Endothelial cell of umbilical vein (primary cell): ENCODE data around the gene SPEN. TPM values are rescaled to one million over a fixed set of nuclear protein-coding genes. Genes with fewer than 3 reads are reported as not detected.

ENCODE experiments used
- BruUV-seq: library from RNA; stranded (reverse); fragments of 400-500 nt; replicated peaks from 2 replicates; lab custom pipeline; 2021; lab: Mats Ljungman, UMichigan
- CTCF ChIA-PET: fragments of 300-600, 350-600 bp; sonication (Branson Sonifier 250); formaldehyde crosslinking; loops from one replicate; lab custom pipeline; 2021; ENCODE audit warnings: antibody characterized with exemption, inconsistent platforms; lab: Charles Lee
- POLR2A ChIA-PET: fragments of 300-600, 350-600 bp; sonication (Branson Sonifier 250); formaldehyde crosslinking; loops from one replicate; lab custom pipeline; 2021; ENCODE audit warnings: antibody characterized with exemption, inconsistent platforms; lab: Charles Lee
- DNase-seq: peaks from one replicate; pipeline ENCODE4 v3.0.0-alpha.2; 2011; ENCODE audit warnings: low read depth, low spot score
- FAIRE-seq: peaks from 2 replicates; lab custom pipeline; 2011; peaks lifted over from hg19 to GRCh38; lab: Jason Lieb, UNC
- H2AFZ ChIP-seq: 2 replicates; pipeline ENCODE4 v1.6.0; 2012; ENCODE audit warnings: low read depth, low read length, control low read depth, inconsistent platforms
- H3K27ac ChIP-seq: 2 replicates; pipeline ENCODE4 v1.5.1; 2011; ENCODE audit warnings: low read depth, mild to moderate bottlenecking, control low read depth, low read length, moderate library complexity; ENCODE audit not compliant: insufficient read depth
- H3K27me3 ChIP-seq, 2 experiments: 2 replicates each; pipeline versions ENCODE4 v1.6.0 to v1.6.1; 2011; ENCODE audit warnings: low read length in 2 of 2, mixed read lengths in 1 of 2; ENCODE audit not compliant: control insufficient read depth in 2 of 2, insufficient read depth in 2 of 2
- H3K36me3 ChIP-seq, 2 experiments: 2 replicates in 1 of 2; 3 replicates in 1 of 2; pipeline ENCODE4 v1.5.1; 2011; ENCODE audit warnings: low read length in 2 of 2, mild to moderate bottlenecking in 1 of 2, moderate library complexity in 1 of 2; ENCODE audit not compliant: control insufficient read depth in 2 of 2, insufficient read depth in 2 of 2; ENCODE audit errors: extremely low read depth in 1 of 2
- H3K4me1 ChIP-seq: 3 replicates; pipeline ENCODE4 v1.5.1; 2011; ENCODE audit warnings: mild to moderate bottlenecking, low read length; ENCODE audit not compliant: control insufficient read depth, insufficient read depth; ENCODE audit errors: extremely low read depth
- H3K4me2 ChIP-seq: 2 replicates; pipeline ENCODE4 v1.6.1; 2011; ENCODE audit warnings: low read length, control low read depth, mixed read lengths; ENCODE audit not compliant: insufficient read depth
- H3K4me3 ChIP-seq, 3 experiments: fragments of 200-600 bp in 1 of 3; sonication (generic), shearing (Covaris generic) in 1 of 3; replicated peaks in 1 of 3; 2 replicates each; pipeline ENCODE4 v1.5.1; 2011 to 2016; ENCODE audit warnings: control low read depth in 3 of 3, low read length in 3 of 3, mild to moderate bottlenecking in 2 of 3, inconsistent platforms in 1 of 3, low read depth in 1 of 3, moderate library complexity in 1 of 3; ENCODE audit not compliant: insufficient read depth in 1 of 3
- H3K79me2 ChIP-seq: 2 replicates; pipeline ENCODE4 v1.6.0; 2012; ENCODE audit warnings: low read length, inconsistent platforms; ENCODE audit not compliant: control insufficient read depth, insufficient read depth
- H3K9ac ChIP-seq: replicated peaks from 2 replicates; pipeline ENCODE3; 2011; ENCODE audit warnings: low read length, control low read depth; ENCODE audit not compliant: insufficient read depth; ENCODE audit errors: extremely low read depth
- H3K9me1 ChIP-seq: replicated peaks from 3 replicates; pipeline ENCODE4 v1.6.0; 2011; ENCODE audit warnings: mild to moderate bottlenecking, low read length; ENCODE audit not compliant: control insufficient read depth, insufficient read depth; ENCODE audit errors: extremely low read depth
- H3K9me3 ChIP-seq: replicated peaks from 2 replicates; pipeline ENCODE4 v1.5.1; 2012; ENCODE audit warnings: low read length, inconsistent platforms; ENCODE audit not compliant: control insufficient read depth, insufficient read depth
- H4K20me1 ChIP-seq: replicated peaks from 2 replicates; pipeline ENCODE3; 2011; ENCODE audit warnings: mild to moderate bottlenecking, low read length; ENCODE audit not compliant: control insufficient read depth, insufficient read depth; ENCODE audit errors: extremely low read depth
- EZH2 ChIP-seq: IDR thresholded peaks from 2 replicates; pipeline ENCODE4 v1.6.1; 2012; ENCODE audit warnings: borderline replicate concordance, low read depth, mild to moderate bottlenecking, moderate library complexity, low read length, inconsistent platforms; ENCODE audit not compliant: severe bottlenecking
- FOS ChIP-seq: IDR thresholded peaks from 2 replicates; pipeline ENCODE4 v1.6.1; 2011; ENCODE audit warnings: mild to moderate bottlenecking, low read length, moderate library complexity, borderline replicate concordance; ENCODE audit not compliant: insufficient read depth
- GATA2 ChIP-seq: IDR thresholded peaks from 2 replicates; pipeline ENCODE4 v1.7.0; 2011; ENCODE audit warnings: low read depth, mild to moderate bottlenecking, moderate library complexity, mixed read lengths, low read length; ENCODE audit not compliant: insufficient read length, insufficient read depth
- JUN ChIP-seq: IDR thresholded peaks from 2 replicates; pipeline ENCODE4 v1.6.1; 2011; ENCODE audit warnings: borderline replicate concordance, low read depth; ENCODE audit not compliant: insufficient read length, insufficient read depth
- MYC ChIP-seq: IDR thresholded peaks from one replicate; pipeline ENCODE4 v1.6.1; 2011; ENCODE audit warnings: mild to moderate bottlenecking, low read depth, low read length
- POLR2A ChIP-seq: IDR thresholded peaks from 2 replicates; pipeline ENCODE4 v1.6.1; 2012; ENCODE audit warnings: low read depth, mild to moderate bottlenecking, control low read depth, low read length
- POLR2AphosphoS5 ChIP-seq: IDR thresholded peaks from 2 replicates; pipeline ENCODE4 v1.6.1; 2012; ENCODE audit warnings: low read depth, mild to moderate bottlenecking, control low read depth, low read length, moderate library complexity; ENCODE audit not compliant: insufficient read depth
- dilution Hi-C: fragments of 300-500 bp; cut with MboI; formaldehyde crosslinking; loops from one replicate; pipeline ENCODE4 v1.15.0; 2019; ENCODE audit warnings: low sequenced_read_pairs; ENCODE audit not compliant: extremely low pct_ligation_motif_present
- intact Hi-C: fragments of 100-400 bp; cut with micrococcal nuclease; formaldehyde crosslinking; loops from one replicate; pipeline ENCODE4 v1.10.0; 2022
- polyA plus RNA-seq, 4 experiments: library from polyadenylated mRNA; depleted of rRNA in 3 of 4; stranded (reverse) in 3 of 4; unstranded in 1 of 4; fragments of >200 nt; gene quantifications; 2 replicates each; pipeline versions ENCODE4 v1.2.1 to v1.2.3, GENCODE V29; 2011 to 2012; ENCODE audit warnings: missing spikeins in 1 of 4
- total RNA-seq: library from RNA; stranded (reverse); gene quantifications from 2 replicates; pipeline ENCODE4 v1.2.3, GENCODE V29; 2021
- TF ChIP-seq, protein P1 (sequence below), 2 donors: IDR thresholded peaks; 1 replicate in 1 of 2; 2 replicates in 1 of 2; pipeline ENCODE4 v1.5.1; 2011; ENCODE audit warnings: low read length in 2 of 2, mild to moderate bottlenecking in 2 of 2, moderate library complexity in 2 of 2, control low read depth in 1 of 2, inconsistent platforms in 1 of 2, low read depth in 1 of 2; ENCODE audit not compliant: insufficient read depth in 1 of 2; ENCODE audit errors: extremely low read depth in 1 of 2
- TF ChIP-seq, protein P2 (sequence below): IDR thresholded peaks from 2 replicates; pipeline ENCODE4 v1.6.1; 2011; ENCODE audit not compliant: insufficient read depth, insufficient read length

SPEN gene
- total and polyA plus RNA-seq, 2 donors (not counting 3 experiments of a cell fraction or from before 2014, with no cell fraction given): 9.3 to 44.4 TPM

DNA sequence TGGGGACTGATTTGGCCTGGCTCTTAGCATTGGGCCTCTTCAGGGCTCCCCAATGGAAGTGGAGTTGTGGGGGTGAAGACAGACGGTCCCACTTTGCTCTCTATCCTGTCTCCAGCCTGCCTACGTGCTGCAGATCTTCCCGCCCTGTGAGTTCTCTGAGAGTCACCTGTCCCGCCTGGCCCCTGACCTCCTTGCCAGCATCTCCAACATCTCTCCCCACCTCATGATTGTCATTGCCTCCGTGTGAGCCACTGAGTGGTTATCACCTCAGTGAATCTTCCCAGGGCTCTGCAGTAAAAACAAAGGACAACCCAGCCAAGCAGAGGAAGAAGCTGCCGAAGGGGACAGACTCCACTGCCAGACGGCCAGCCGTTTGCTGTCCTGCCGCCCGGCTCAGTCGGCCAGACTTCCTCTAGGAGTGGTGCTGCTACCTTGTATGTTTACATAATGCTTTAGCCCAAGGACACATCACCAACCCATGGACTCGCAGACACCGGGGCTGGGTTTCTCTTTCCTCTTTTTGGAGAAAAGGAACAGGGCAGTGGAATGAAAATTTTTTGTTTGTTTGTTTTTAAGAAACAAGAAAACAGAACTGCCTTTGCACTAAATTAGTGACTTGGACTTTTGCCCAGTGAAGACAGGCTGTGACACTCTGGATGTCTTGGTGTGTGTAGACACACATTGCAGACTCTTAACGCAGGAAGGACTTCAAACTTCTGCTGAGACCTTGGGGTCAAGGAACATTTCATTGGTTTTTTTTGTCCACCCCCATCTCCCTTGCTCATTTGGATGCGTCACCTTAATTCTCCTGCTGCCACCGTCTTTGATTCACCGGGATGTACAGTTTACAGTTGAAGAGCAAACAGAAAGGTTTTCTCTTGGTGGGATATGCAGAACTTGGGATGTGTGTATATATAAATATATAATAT, 91.9 kb downstream of the SPEN start:
- POLR2A ChIA-PET: no interaction called here
- intact Hi-C loops: loop anchor here (2.0 kb wide), 2 partner anchors 37 to 143 kb away; partner anchors contain the start of gene ZBTB17
- peaks cover 20 to 48% of the 10 kb centered on the region in 2 experiments for H3K36me3 ChIP-seq

More for the DNA sequence above, 91.9 kb downstream of the SPEN start:
- CTCF ChIA-PET: interaction anchor here (1.6 kb wide), 1 partner anchor 148 kb away, joined by 3 read pairs; no protein-coding TSS in a partner anchor
- H3K4me3 ChIP-seq: no peak overlapping the region
- no peaks in the 10 kb centered on the region for H3K79me2 ChIP-seq
- H3K27me3 ChIP-seq: no peaks in the 10 kb centered on the region
- TF ChIP-seq MYC: no peak
- TF ChIP-seq, protein P1, sequence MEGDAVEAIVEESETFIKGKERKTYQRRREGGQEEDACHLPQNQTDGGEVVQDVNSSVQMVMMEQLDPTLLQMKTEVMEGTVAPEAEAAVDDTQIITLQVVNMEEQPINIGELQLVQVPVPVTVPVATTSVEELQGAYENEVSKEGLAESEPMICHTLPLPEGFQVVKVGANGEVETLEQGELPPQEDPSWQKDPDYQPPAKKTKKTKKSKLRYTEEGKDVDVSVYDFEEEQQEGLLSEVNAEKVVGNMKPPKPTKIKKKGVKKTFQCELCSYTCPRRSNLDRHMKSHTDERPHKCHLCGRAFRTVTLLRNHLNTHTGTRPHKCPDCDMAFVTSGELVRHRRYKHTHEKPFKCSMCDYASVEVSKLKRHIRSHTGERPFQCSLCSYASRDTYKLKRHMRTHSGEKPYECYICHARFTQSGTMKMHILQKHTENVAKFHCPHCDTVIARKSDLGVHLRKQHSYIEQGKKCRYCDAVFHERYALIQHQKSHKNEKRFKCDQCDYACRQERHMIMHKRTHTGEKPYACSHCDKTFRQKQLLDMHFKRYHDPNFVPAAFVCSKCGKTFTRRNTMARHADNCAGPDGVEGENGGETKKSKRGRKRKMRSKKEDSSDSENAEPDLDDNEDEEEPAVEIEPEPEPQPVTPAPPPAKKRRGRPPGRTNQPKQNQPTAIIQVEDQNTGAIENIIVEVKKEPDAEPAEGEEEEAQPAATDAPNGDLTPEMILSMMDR (IDR thresholded peaks at IDR 0.05; ENCODE audit: extremely low read depth in 1 of 2, insufficient read depth in 1 of 2, low read depth in 1 of 2, low read length in 2 of 2): no peak
- no peak for TF ChIP-seq JUN
- TF ChIP-seq POLR2AphosphoS5: no peak
- TF ChIP-seq POLR2A: no peak
- no peak for TF ChIP-seq FOS
- TF ChIP-seq, protein P2, sequence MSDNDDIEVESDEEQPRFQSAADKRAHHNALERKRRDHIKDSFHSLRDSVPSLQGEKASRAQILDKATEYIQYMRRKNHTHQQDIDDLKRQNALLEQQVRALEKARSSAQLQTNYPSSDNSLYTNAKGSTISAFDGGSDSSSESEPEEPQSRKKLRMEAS: no peak
- no peak for TF ChIP-seq GATA2
- no peak for TF ChIP-seq EZH2
- H2AFZ ChIP-seq: no peak overlapping the region
- H3K4me2 ChIP-seq: no peak overlapping the region
- peak overlapping the region; percentile 27 for H3K27ac ChIP-seq
- no peaks in the 10 kb centered on the region for H4K20me1 ChIP-seq
- H3K9me1 ChIP-seq: no peaks in the 10 kb centered on the region
- dilution Hi-C loops: no loop called here
- H3K9me3 ChIP-seq: no peaks in the 10 kb centered on the region
- peaks cover 26% of the 10 kb centered on the region for H3K4me1 ChIP-seq
- FAIRE-seq (peak; percentile 87), DNase-seq (peak; percentile 49)
- no peak overlapping the region for H3K9ac ChIP-seq
- BruUV-seq: TSS peak; percentile 16
